Fibroblast of lung (primary cell): ENCODE results near the gene SLC38A2. TPM values are rescaled to one million over a fixed set of nuclear protein-coding genes. Genes with fewer than 3 reads are reported as not detected.

Experiments
- DNase-seq, 2 donors: peaks; one replicate each; pipeline versions ENCODE4 v3.0.0 to v3.0.0-alpha.2; 2010; ENCODE audit warnings: low read depth in 2 of 2
- H2AFZ ChIP-seq: 2 replicates; pipeline ENCODE4 v1.5.1; 2012; ENCODE audit warnings: low read length, control low read depth, inconsistent platforms
- H3K27ac ChIP-seq: 2 replicates; pipeline ENCODE4 v1.5.1; 2011; ENCODE audit warnings: low read length, control low read depth; ENCODE audit not compliant: insufficient read depth
- H3K27me3 ChIP-seq: 2 replicates; pipeline ENCODE4 v1.5.1; 2011; ENCODE audit warnings: mild to moderate bottlenecking, low read length; ENCODE audit not compliant: control insufficient read depth, insufficient read depth
- H3K36me3 ChIP-seq: 2 replicates; pipeline ENCODE4 v1.5.1; 2011; ENCODE audit warnings: low read length; ENCODE audit not compliant: control insufficient read depth, insufficient read depth
- H3K4me1 ChIP-seq: 2 replicates; pipeline ENCODE4 v1.5.1; 2011; ENCODE audit warnings: low read length; ENCODE audit not compliant: control insufficient read depth, insufficient read depth; ENCODE audit errors: extremely low read depth
- H3K4me2 ChIP-seq: 2 replicates; pipeline ENCODE4 v1.5.1; 2011; ENCODE audit warnings: low read length, control low read depth; ENCODE audit not compliant: insufficient read depth; ENCODE audit errors: extremely low read depth
- H3K4me3 ChIP-seq, 4 experiments: fragments of 200-600 bp in 1 of 4; sonication (generic) in 1 of 4; replicated peaks in 1 of 4; 2 replicates each; pipeline ENCODE4 v1.5.1; 2011 to 2016; ENCODE audit warnings: low read length in 4 of 4, low read depth in 3 of 4, mild to moderate bottlenecking in 3 of 4, control low read depth in 2 of 4, inconsistent platforms in 1 of 4, mixed read lengths in 1 of 4; ENCODE audit not compliant: insufficient read depth in 1 of 4; ENCODE audit errors: control extremely low read depth in 1 of 4
- H3K79me2 ChIP-seq: 2 replicates; pipeline ENCODE4 v1.5.1; 2012; ENCODE audit warnings: mild to moderate bottlenecking, low read length, inconsistent platforms; ENCODE audit not compliant: control insufficient read depth, insufficient read depth
- H3K9ac ChIP-seq: 2 replicates; pipeline ENCODE4 v1.5.1; 2011; ENCODE audit warnings: mild to moderate bottlenecking, low read length, control low read depth; ENCODE audit not compliant: insufficient read depth
- H3K9me3 ChIP-seq: 2 replicates; pipeline ENCODE4 v1.5.1; 2012; ENCODE audit warnings: low read depth, low read length; ENCODE audit not compliant: control insufficient read depth, insufficient read depth
- H4K20me1 ChIP-seq: 2 replicates; pipeline ENCODE4 v1.5.1; 2011; ENCODE audit warnings: low read length; ENCODE audit not compliant: control insufficient read depth, insufficient read depth; ENCODE audit errors: extremely low read depth
- EZH2 ChIP-seq: IDR thresholded peaks from 2 replicates; pipeline ENCODE4 v1.5.1; 2012; ENCODE audit warnings: low read length, control low read depth, mild to moderate bottlenecking; ENCODE audit errors: missing control alignments
- polyA plus RNA-seq, 2 donors: library from polyadenylated mRNA; depleted of rRNA in 1 of 2; stranded (reverse) in 1 of 2; unstranded in 1 of 2; fragments of >200 nt; gene quantifications; 2 replicates each; pipeline ENCODE4 v1.2.1, GENCODE V29; 2011 to 2012; ENCODE audit warnings: missing spikeins in 1 of 2
- total RNA-seq: library from RNA; depleted of rRNA; stranded (reverse); fragments of >200 nt; gene quantifications from 2 replicates; pipeline ENCODE4 v1.2.1, GENCODE V29; 2014
- TF ChIP-seq, protein P1 (sequence below), 2 donors: IDR thresholded peaks in 1 of 2; conservative IDR thresholded peaks in 1 of 2; 1 replicate in 1 of 2; 2 replicates in 1 of 2; pipeline ENCODE4 v1.5.1; 2011 to 2012; ENCODE audit warnings: low read length in 2 of 2, control low read depth in 1 of 2, inconsistent platforms in 1 of 2, low read depth in 1 of 2, mild to moderate bottlenecking in 1 of 2

Gene SLC38A2
- total and polyA plus RNA-seq, 2 donors (not counting 1 experiment from before 2014, with no cell fraction given) = 940 to 1,357 TPM

DNA sequence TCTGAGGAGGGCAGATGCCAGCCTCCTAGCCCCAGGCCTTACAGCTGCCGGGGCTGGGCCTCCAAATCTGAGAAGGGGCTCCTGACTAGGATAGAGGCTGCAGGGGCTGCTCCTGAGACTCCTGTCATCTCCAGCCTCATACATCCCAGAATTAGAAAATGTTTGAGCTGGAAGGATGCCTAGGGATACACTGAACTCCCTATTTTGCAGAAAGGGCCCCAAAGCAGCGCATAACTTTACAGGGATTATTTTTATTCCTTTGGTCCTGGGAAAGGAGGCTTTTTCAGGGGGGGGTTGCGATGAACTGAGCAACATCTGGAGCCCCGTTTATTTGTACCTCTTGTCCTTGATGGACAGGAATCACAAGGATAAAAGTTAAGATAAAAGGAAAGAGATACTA lies 35.9 kb upstream of the SLC38A2 start:
- Histone ChIP-seq H3K4me1 (peaks cover 15% of the 10 kb centered on the region), H3K9ac (no peak overlapping the region), H3K79me2 (no peaks in the 10 kb centered on the region), H3K9me3 (no peaks in the 10 kb centered on the region), H3K27me3 (no peaks in the 10 kb centered on the region), H3K4me3 (no peak overlapping the region), H2AFZ (no peak overlapping the region), H4K20me1 (no peaks in the 10 kb centered on the region), H3K36me3 (no peaks in the 10 kb centered on the region), H3K27ac (no peak overlapping the region), H3K4me2 (no peak overlapping the region)
- no peak for DNase-seq
- TF ChIP-seq, protein P1, sequence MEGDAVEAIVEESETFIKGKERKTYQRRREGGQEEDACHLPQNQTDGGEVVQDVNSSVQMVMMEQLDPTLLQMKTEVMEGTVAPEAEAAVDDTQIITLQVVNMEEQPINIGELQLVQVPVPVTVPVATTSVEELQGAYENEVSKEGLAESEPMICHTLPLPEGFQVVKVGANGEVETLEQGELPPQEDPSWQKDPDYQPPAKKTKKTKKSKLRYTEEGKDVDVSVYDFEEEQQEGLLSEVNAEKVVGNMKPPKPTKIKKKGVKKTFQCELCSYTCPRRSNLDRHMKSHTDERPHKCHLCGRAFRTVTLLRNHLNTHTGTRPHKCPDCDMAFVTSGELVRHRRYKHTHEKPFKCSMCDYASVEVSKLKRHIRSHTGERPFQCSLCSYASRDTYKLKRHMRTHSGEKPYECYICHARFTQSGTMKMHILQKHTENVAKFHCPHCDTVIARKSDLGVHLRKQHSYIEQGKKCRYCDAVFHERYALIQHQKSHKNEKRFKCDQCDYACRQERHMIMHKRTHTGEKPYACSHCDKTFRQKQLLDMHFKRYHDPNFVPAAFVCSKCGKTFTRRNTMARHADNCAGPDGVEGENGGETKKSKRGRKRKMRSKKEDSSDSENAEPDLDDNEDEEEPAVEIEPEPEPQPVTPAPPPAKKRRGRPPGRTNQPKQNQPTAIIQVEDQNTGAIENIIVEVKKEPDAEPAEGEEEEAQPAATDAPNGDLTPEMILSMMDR (conservative IDR thresholded peaks at IDR 0.05 in 1 of 2, IDR thresholded peaks at IDR 0.05 in 1 of 2; ENCODE audit: low read depth in 1 of 2, low read length in 2 of 2) = no peak
- TF ChIP-seq EZH2 = no peak

DNA sequence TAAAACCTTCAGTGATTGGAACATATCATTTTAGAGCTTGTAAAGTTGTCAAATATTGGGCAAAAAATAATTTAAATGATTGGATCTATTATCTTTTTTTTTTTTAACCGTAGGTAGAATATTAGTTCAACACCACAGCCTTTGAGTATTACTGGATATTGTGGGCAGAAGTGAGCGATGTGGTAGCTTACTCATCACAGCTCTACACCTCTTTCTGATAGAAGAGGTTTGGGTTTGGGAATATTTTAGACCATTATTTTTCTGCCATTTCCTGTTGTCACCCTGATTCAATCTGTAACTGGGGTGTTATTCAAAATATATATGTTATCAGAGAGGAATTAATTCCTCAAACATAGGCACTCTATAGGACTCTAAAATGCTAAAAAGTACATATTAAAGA lies 34.8 kb upstream of the SLC38A2 start:
- no peak overlapping the region for H3K4me3 ChIP-seq
- TF ChIP-seq, protein P1 (conservative IDR thresholded peaks at IDR 0.05 in 1 of 2, IDR thresholded peaks at IDR 0.05 in 1 of 2; ENCODE audit: low read depth in 1 of 2, low read length in 2 of 2) = no peak
- TF ChIP-seq EZH2 = no peak
- no peak overlapping the region for H3K9ac ChIP-seq
- H3K79me2 ChIP-seq = no peaks in the 10 kb centered on the region
- DNase-seq = peak in 1 of 2 donors; percentile 68
- H3K36me3 ChIP-seq = no peaks in the 10 kb centered on the region
- H3K9me3 ChIP-seq = no peaks in the 10 kb centered on the region
- no peak overlapping the region for H2AFZ ChIP-seq
- no peak overlapping the region for H3K27ac ChIP-seq
- H4K20me1 ChIP-seq = no peaks in the 10 kb centered on the region
- H3K4me2 ChIP-seq = no peak overlapping the region
- H3K27me3 ChIP-seq = no peaks in the 10 kb centered on the region
- H3K4me1 ChIP-seq = peaks cover 20% of the 10 kb centered on the region

DNA sequence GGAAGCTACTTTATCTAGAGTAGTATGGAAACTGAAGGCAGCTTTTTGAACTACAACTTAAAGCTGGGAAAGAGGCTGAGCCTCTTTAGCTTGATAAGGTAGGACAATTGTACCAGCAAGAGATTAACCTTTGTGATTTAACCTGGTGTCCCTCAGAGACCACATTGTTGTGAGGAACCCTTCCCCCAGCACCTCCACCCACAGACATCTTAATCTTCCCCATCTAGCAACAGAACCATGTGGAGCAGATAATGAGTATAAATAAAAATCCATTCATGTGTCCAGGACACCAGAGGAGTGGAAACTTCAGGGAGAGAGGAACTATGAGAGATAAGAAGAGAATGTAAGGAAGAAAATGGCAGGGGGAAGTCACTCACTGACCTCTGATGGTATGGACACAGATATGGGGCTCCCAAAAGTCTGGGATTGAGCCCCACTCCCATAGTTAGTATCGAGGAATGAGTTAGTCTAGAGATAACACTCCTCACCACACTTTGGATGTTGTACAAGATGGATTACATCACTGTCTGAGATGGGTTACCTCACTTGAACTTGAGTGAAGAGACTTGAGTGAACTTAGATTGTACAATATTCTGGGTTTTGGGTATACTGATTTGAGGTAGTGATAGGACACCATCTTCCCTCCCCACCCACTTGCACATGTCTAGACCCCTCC lies 33.9 kb upstream of the SLC38A2 start:
- H3K4me3 ChIP-seq = no peak overlapping the region
- no peak for TF ChIP-seq EZH2
- TF ChIP-seq, protein P1 (conservative IDR thresholded peaks at IDR 0.05 in 1 of 2, IDR thresholded peaks at IDR 0.05 in 1 of 2; ENCODE audit: low read depth in 1 of 2, low read length in 2 of 2) = no peak
- no peaks in the 10 kb centered on the region for H4K20me1 ChIP-seq
- H3K36me3 ChIP-seq = no peaks in the 10 kb centered on the region
- peaks cover 22% of the 10 kb centered on the region for H3K4me1 ChIP-seq
- no peaks in the 10 kb centered on the region for H3K27me3 ChIP-seq
- no peak overlapping the region for H3K4me2 ChIP-seq
- no peak overlapping the region for H2AFZ ChIP-seq
- no peaks in the 10 kb centered on the region for H3K9me3 ChIP-seq
- H3K79me2 ChIP-seq = no peaks in the 10 kb centered on the region
- peak in 1 of 2 donors; percentile 87 for DNase-seq
- H3K27ac ChIP-seq = no peak overlapping the region
- no peak overlapping the region for H3K9ac ChIP-seq
